Thymus (tissue), 11 donors: ENCODE measurements around the gene CASQ1. TPM values are rescaled to one million over a fixed set of nuclear protein-coding genes. Genes with fewer than 3 reads are reported as not detected.

Experiments
- DNase-seq, 9 donors: peaks; one replicate each; pipeline ENCODE4 v3.0.0-alpha.2; 2013; ENCODE audit warnings: low spot score in 9 of 9, low read depth in 6 of 9, missing footprints in 1 of 9
- H3K27ac ChIP-seq, 2 donors: one replicate each; pipeline ENCODE4 v1.5.1; 2013; ENCODE audit warnings: control low read depth in 1 of 2, low read depth in 1 of 2, low read length in 1 of 2, mild to moderate bottlenecking in 1 of 2, moderate library complexity in 1 of 2
- H3K27me3 ChIP-seq, 2 donors: one replicate each; pipeline ENCODE4 v1.5.1; 2013; ENCODE audit warnings: low read length in 1 of 2; ENCODE audit not compliant: control insufficient read depth in 2 of 2, insufficient read depth in 1 of 2
- H3K36me3 ChIP-seq, 2 donors: one replicate each; pipeline ENCODE4 v1.5.1; 2013; ENCODE audit warnings: low read length in 1 of 2, mild to moderate bottlenecking in 1 of 2, moderate library complexity in 1 of 2; ENCODE audit not compliant: control insufficient read depth in 2 of 2, insufficient read depth in 2 of 2
- H3K4me1 ChIP-seq, 2 donors: one replicate each; pipeline ENCODE4 v1.5.1; 2013; ENCODE audit warnings: low read length in 2 of 2; ENCODE audit not compliant: control insufficient read depth in 2 of 2, insufficient read depth in 2 of 2
- H3K4me3 ChIP-seq, 2 donors: one replicate each; pipeline ENCODE4 v1.5.1; 2013; ENCODE audit warnings: low read length in 2 of 2, control low read depth in 1 of 2, mild to moderate bottlenecking in 1 of 2
- H3K9me3 ChIP-seq, 2 donors: one replicate each; pipeline ENCODE4 v1.5.1; 2013; ENCODE audit warnings: low read length in 1 of 2, mild to moderate bottlenecking in 1 of 2; ENCODE audit not compliant: control insufficient read depth in 2 of 2, insufficient read depth in 1 of 2
- WGBS: extraction: QIAGEN DNeasy Blood & Tissue Kit; methylation state at CpG from one replicate; pipeline ENCODE4 v1.1.7; 2013; 5-methylcytosine and 5-hydroxymethylcytosine counted together
- polyA plus RNA-seq: library from polyadenylated mRNA; stranded (reverse); fragments of 200-250 nt; gene quantifications from one replicate; pipeline ENCODE4 v1.2.3, GENCODE V29; 2013
- total RNA-seq: library from RNA; stranded (reverse); fragments of 120-200 nt; gene quantifications from one replicate; pipeline ENCODE4 v1.2.4, GENCODE V29; 2013
- donor health status: healthy.

The CASQ1 gene
- total and polyA plus RNA-seq, 2 donors, result 0.42 to 0.66 TPM

DNA sequence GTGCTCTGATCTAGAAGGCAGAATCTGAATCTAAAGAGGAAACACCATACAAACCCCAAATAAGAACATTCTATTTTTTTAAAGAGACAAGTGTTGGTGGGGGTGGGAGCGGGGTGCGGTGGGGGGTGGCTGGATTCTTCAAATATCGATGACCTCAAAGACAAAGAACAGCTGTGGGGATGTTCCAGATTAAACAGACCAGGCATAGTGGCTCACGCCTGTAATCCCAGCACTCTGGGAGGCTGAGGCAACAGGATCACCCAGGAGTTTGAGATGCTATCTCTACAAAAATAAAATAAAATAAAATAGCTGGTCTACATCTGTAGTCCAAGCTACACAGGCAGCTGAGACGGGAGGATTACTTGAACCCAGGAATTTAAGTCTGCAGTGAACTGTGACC lies 34.0 kb upstream of the CASQ1 start:
- H3K36me3 ChIP-seq, result no peaks in the 10 kb centered on the region
- H3K27ac ChIP-seq, result no peak overlapping the region
- no peak overlapping the region for H3K4me3 ChIP-seq
- H3K27me3 ChIP-seq, result no peaks in the 10 kb centered on the region
- DNase-seq, result no peak
- no peaks in the 10 kb centered on the region for H3K9me3 ChIP-seq
- 98% methylated on average over 5 of the region's 5 CpGs for WGBS
- H3K4me1 ChIP-seq, result no peaks in the 10 kb centered on the region

DNA sequence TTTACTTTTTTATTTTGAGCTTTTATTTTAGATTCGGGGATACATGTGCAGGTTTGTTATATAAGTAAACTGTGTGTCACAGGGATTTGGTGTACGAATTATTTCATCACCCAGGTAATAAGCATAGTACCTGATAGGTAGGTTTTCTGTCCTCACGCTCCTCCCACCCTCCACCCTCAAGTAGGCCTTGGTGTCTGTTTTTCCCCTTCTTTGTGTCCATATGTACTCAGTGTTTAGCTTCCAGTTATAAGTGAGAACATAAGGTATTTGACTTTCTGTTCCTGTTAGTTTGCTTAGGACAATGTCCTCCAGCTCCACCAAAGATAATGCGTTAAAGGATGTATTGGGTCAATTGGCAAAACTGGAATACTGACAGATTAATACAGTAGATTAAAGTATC lies 33.2 kb upstream of the CASQ1 start:
- Histone ChIP-seq H3K4me1 (no peaks in the 10 kb centered on the region), H3K27ac (no peak overlapping the region), H3K9me3 (no peaks in the 10 kb centered on the region), H3K4me3 (no peak overlapping the region), H3K27me3 (no peaks in the 10 kb centered on the region), H3K36me3 (no peaks in the 10 kb centered on the region)
- no peak for DNase-seq
- WGBS, result 98% methylated on average over 4 of the region's 4 CpGs

DNA sequence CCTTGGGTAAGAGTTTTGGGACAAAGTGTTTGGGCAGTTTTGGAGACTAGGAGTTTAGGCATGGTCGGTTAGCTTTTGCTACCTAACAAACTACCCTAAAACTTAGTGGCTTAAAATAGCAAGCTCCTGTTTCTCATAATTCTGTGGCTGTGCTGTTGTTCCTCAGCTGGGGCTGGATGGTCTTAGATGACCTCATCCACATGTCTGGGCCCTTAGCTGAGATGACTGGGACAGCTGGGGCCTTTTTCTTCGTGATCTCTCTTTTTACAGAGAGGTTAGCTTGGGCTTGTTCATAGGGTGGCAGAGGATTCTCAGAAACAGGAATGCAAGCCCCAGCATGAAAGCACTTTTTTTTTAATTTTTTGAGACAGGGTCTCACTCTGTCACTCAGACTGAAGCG lies 32.3 kb upstream of the CASQ1 start:
- no peaks in the 10 kb centered on the region for H3K27me3 ChIP-seq
- 96% methylated on average over 3 of the region's 3 CpGs for WGBS
- H3K9me3 ChIP-seq, result no peaks in the 10 kb centered on the region
- DNase-seq, result no peak
- H3K36me3 ChIP-seq, result no peaks in the 10 kb centered on the region
- no peak overlapping the region for H3K27ac ChIP-seq
- no peaks in the 10 kb centered on the region for H3K4me1 ChIP-seq
- no peak overlapping the region for H3K4me3 ChIP-seq

DNA sequence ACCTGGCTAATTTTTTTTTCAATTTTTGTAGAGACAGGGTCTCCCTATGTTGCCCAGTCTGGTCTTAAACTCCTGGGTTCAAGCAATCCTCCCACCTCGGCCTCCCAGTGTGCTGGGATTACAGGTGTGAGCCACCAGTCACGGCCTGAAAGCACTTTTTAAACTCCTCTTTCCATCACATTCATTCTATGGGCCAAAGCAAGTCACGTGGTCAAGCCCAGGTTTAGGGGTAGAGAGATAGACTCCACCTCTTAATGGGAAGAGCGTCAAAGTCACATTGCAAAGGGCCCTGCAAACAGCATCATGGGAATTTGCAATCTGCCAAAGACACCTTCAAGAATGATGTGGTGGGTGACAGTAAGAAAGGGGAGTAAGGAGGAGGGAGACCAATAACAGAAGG lies 31.8 kb upstream of the CASQ1 start:
- 93% methylated on average over 4 of the region's 4 CpGs for WGBS
- no peaks in the 10 kb centered on the region for H3K4me1 ChIP-seq
- no peak overlapping the region for H3K27ac ChIP-seq
- H3K36me3 ChIP-seq, result no peaks in the 10 kb centered on the region
- no peak overlapping the region for H3K4me3 ChIP-seq
- no peaks in the 10 kb centered on the region for H3K27me3 ChIP-seq
- H3K9me3 ChIP-seq, result no peaks in the 10 kb centered on the region
- DNase-seq, result no peak

DNA sequence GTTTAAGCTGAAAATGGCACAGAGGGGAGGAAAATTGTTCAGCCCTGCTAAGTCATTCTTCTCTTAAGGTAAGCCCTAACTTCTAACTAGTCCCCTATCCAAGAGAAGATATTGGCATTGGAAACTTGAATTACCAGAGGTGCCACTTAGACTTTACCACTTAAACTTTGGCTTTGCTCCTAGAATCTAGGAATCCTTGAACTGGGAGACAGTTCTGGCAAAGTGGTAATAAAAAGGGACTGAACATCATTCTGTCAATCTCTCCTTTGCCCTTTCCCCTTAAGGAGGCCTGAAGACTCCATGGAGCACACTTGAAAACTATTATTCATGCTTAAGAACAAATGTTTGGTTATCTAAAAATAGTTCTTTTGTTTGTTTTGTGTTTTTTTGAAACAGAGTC lies 30.5 kb upstream of the CASQ1 start:
- no peak for DNase-seq
- no peaks in the 10 kb centered on the region for H3K9me3 ChIP-seq
- no peaks in the 10 kb centered on the region for H3K27me3 ChIP-seq
- H3K4me1 ChIP-seq, result no peaks in the 10 kb centered on the region
- no peaks in the 10 kb centered on the region for H3K36me3 ChIP-seq
- no peak overlapping the region for H3K4me3 ChIP-seq
- no peak overlapping the region for H3K27ac ChIP-seq

DNA sequence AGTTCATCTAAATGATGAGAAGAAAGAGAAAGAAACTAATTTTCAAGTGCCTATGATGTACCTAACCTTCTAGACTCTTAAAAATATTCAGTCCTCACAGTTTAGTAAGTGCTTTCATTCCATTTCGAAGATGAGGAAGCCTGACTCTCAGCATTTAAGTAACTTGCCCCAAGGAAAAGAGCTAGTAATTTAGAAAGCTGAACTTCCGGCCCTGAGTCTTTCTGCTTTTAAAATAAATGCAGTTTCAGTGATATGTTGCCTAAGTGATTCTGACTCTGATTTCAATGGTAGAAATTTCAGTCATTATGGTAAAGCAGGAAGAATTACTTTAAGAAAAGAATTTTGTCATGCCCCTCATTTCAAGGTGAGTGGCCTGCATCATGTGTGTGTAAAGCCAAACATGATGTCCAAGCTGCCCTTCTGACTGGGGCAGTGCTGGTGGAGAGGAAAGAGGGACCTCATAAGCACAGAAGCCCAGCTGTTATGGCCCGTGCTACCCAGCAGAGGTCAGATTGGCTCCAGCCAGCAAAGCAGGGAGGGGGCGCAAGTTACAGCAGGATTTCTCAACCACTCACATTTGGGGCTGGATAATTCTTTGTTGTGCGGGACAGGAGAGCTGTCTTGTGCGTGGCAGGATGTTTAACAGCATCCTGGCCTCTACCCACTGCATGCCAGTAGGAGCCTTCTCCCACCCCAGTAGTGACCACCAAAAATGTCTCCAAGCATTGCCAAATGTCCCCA lies 28.2 kb upstream of the CASQ1 start:
- Histone ChIP-seq H3K27me3 (no peaks in the 10 kb centered on the region), H3K9me3 (no peaks in the 10 kb centered on the region), H3K4me1 (no peaks in the 10 kb centered on the region), H3K4me3 (no peak overlapping the region), H3K27ac (peak overlapping the region in 1 of 2 donors; percentile 5), H3K36me3 (no peaks in the 10 kb centered on the region)
- no peak for DNase-seq
- 86% methylated on average over 6 of the region's 6 CpGs for WGBS

DNA sequence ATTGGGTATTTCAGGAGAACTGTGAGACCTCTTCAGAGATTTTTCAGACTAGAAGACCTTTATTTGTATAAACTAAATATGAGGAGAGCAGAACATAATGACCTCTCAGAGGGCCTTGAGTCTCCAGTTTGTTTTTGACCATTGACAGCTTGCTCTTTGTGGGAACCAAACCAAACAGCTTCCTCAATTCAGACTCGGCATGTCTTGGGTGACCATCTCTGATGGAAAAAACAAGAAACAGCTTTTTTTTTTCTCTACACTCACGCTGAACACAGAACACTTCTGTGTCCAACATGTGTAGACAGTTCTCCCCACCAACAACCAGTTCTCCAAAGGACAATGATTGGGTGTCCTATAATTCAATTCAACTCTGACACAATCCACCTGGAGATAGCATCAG lies 27.4 kb upstream of the CASQ1 start:
- H3K36me3 ChIP-seq, result no peaks in the 10 kb centered on the region
- H3K27ac ChIP-seq, result no peak overlapping the region
- H3K27me3 ChIP-seq, result no peaks in the 10 kb centered on the region
- no peak overlapping the region for H3K4me3 ChIP-seq
- no peaks in the 10 kb centered on the region for H3K4me1 ChIP-seq
- 76% methylated on average over 2 of the region's 2 CpGs for WGBS
- no peaks in the 10 kb centered on the region for H3K9me3 ChIP-seq
- no peak for DNase-seq

DNA sequence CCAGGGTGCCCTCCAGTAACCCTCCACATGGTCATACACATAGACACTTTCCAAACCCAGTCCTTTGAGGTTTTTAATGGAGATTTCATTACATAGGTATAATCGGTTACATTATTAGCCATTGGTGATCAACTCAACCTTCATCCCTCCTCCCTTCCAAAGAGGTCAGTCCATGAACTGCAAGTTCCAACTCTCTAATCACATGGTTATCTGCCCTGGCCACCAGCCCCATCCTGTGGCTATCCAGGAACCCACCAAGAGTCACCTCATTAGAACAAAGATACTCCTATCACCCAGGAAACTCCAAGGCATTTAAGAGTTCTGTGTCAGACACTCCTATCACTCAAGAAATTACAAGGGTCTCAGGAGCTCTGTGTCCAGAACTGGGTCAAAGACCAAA lies 26.8 kb upstream of the CASQ1 start:
- Histone ChIP-seq H3K4me3 (no peak overlapping the region), H3K9me3 (no peaks in the 10 kb centered on the region), H3K4me1 (no peaks in the 10 kb centered on the region), H3K27ac (no peak overlapping the region), H3K36me3 (no peaks in the 10 kb centered on the region), H3K27me3 (no peaks in the 10 kb centered on the region)
- 98% methylated on average over 1 of the region's 1 CpG for WGBS
- DNase-seq, result no peak

DNA sequence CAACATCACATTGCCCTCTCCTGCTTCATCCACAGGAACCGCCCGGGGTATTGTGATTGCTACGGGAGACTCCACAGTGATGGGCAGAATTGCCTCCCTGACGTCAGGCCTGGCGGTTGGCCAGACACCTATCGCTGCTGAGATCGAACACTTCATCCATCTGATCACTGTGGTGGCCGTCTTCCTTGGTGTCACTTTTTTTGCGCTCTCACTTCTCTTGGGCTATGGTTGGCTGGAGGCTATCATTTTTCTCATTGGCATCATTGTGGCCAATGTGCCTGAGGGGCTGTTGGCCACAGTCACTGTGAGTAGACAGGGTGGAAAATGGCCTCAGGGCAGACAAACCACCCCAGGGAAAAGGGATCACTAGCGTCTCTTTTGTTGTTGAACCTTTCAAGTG lies 26.3 kb upstream of the CASQ1 start:
- 95% methylated on average over 10 of the region's 10 CpGs for WGBS

More for the DNA sequence above, 26.3 kb upstream of the CASQ1 start:
- H3K27ac ChIP-seq, result no peak overlapping the region
- H3K27me3 ChIP-seq, result peaks cover 0 to 2% of the 10 kb centered on the region in 2 donors
- H3K36me3 ChIP-seq, result no peaks in the 10 kb centered on the region
- no peak for DNase-seq
- no peaks in the 10 kb centered on the region for H3K9me3 ChIP-seq
- no peak overlapping the region for H3K4me3 ChIP-seq
- H3K4me1 ChIP-seq, result no peaks in the 10 kb centered on the region
